ENCODE measurements around the gene HTRA2. TPM values are rescaled to one million over a fixed set of nuclear protein-coding genes. Genes with fewer than 3 reads are reported as not detected.

The HTRA2 gene
- total and polyA plus RNA-seq, 9 of the 15 experiments (the other 6 are each of a cell fraction or from before 2014, with no cell fraction given): 54.2 to 71.2 (median 65.8) TPM

GRCh38 chr2:74482801-74483674 is 46.7 kb upstream of the HTRA2 start, which contains the start of the genes CCDC142 and TTC31 (continued):
- TF ChIP-seq FIP1L1 (IDR thresholded peaks at IDR 0.05; ENCODE audit: low read depth, low read length, poor library complexity, severe bottlenecking) (no peak), KAT7 (CRISPR knock-in tag; IDR thresholded peaks at IDR 0.05; ENCODE audit: borderline replicate concordance) (peak; percentile 41), BRD9 (IDR thresholded peaks at IDR 0.05; ENCODE audit: low read depth, partially characterized antibody) (peak; percentile 88), ZNF347 (CRISPR knock-in tag; IDR thresholded peaks at IDR 0.05; ENCODE audit: low read depth) (no peak), ARNT (IDR thresholded peaks at IDR 0.05) (peak; percentile 73 to 81), SMARCC2 (IDR thresholded peaks at IDR 0.05; ENCODE audit: low read depth) (no peak), MYC (IDR thresholded peaks at IDR 0.05; ENCODE audit: low read depth, low read length) (peak; percentile 41; the same call in 1 of the 2 replicates), MYC (CRISPR knock-in tag; IDR thresholded peaks at IDR 0.05; ENCODE audit: borderline replicate concordance, low read depth) (no peak), TAF1 (IDR thresholded peaks at IDR 0.05; ENCODE audit: control insufficient read depth, extremely low read depth, insufficient read depth, low read length, severe bottlenecking) (peak; percentile 83), ATF7 (IDR thresholded peaks at IDR 0.05) (peak; percentile 76), CTCF (IDR thresholded peaks at IDR 0.05 in 2 of 3, conservative IDR thresholded peaks at IDR 0.05 in 1 of 3; ENCODE audit: insufficient read depth in 2 of 3, low read depth in 1 of 3, low read length in 3 of 3) (peak; percentile 86 to 95 (median 92)), POLR3G (IDR thresholded peaks at IDR 0.05; ENCODE audit: extremely low read depth, insufficient read length, insufficient replicate concordance) (no peak), SREBF1 (IDR thresholded peaks at IDR 0.05; ENCODE audit: borderline replicate concordance, low read depth, low read length) (no peak), MTA3 (IDR thresholded peaks at IDR 0.05; ENCODE audit: borderline replicate concordance) (peak; percentile 98), RAD21 (CRISPR knock-in tag; conservative IDR thresholded peaks at IDR 0.05 in 1 of 2, IDR thresholded peaks at IDR 0.05 in 1 of 2) (peak; percentile 88 to 89), RCOR1 (IDR thresholded peaks at IDR 0.05; ENCODE audit: borderline replicate concordance in 1 of 2, low read depth in 2 of 2, low read length in 2 of 2) (peak in 1 of 2 experiments; percentile 27; a peak in 2 of 4 replicates), PTRF (tag; IDR thresholded peaks at IDR 0.05) (no peak), SMARCA5 (IDR thresholded peaks at IDR 0.05) (no peak), ZNF766 (CRISPR knock-in tag; conservative IDR thresholded peaks at IDR 0.05) (0 out of 2 replicates have a peak, but pooled peaks have one; percentile 42), CXXC5 (CRISPR knock-in tag; IDR thresholded peaks at IDR 0.05) (0 out of 2 replicates have a peak, but pooled peaks have one; percentile 59), SPI1 (IDR thresholded peaks at IDR 0.05; ENCODE audit: borderline replicate concordance, low read depth, low read length) (0 out of 2 replicates have a peak, but pooled peaks have one; percentile 24)
- TF ChIP-seq, protein P1, sequence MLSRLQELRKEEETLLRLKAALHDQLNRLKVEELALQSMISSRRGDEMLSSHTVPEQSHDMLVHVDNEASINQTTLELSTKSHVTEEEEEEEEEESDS (CRISPR knock-in tag; IDR thresholded peaks at IDR 0.05): no peak
- TF ChIP-seq, protein P2, sequence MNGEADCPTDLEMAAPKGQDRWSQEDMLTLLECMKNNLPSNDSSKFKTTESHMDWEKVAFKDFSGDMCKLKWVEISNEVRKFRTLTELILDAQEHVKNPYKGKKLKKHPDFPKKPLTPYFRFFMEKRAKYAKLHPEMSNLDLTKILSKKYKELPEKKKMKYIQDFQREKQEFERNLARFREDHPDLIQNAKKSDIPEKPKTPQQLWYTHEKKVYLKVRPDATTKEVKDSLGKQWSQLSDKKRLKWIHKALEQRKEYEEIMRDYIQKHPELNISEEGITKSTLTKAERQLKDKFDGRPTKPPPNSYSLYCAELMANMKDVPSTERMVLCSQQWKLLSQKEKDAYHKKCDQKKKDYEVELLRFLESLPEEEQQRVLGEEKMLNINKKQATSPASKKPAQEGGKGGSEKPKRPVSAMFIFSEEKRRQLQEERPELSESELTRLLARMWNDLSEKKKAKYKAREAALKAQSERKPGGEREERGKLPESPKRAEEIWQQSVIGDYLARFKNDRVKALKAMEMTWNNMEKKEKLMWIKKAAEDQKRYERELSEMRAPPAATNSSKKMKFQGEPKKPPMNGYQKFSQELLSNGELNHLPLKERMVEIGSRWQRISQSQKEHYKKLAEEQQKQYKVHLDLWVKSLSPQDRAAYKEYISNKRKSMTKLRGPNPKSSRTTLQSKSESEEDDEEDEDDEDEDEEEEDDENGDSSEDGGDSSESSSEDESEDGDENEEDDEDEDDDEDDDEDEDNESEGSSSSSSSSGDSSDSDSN (IDR thresholded peaks at IDR 0.05; ENCODE audit: borderline replicate concordance in 1 of 2, low read depth in 2 of 2, low read length in 2 of 2): peak in 1 of 2 experiments; percentile 45; a peak in 2 of 4 replicates

Data from K562 (cell line).